Kidney epithelial cell (primary cell): ENCODE data around the gene WDR4. TPM values are rescaled to one million over a fixed set of nuclear protein-coding genes. Genes with fewer than 3 reads are reported as not detected.

Experiments
- DNase-seq: peaks from one replicate; pipeline ENCODE4 v3.0.0-alpha.2; 2010; ENCODE audit warnings: low read depth
- H3K27me3 ChIP-seq: 2 replicates; pipeline ENCODE4 v1.6.0; 2011; ENCODE audit warnings: low read length; ENCODE audit not compliant: control insufficient read depth, insufficient read depth
- H3K36me3 ChIP-seq: 2 replicates; pipeline ENCODE4 v1.5.1; 2011; ENCODE audit warnings: low read length; ENCODE audit not compliant: control insufficient read depth, insufficient read depth
- H3K4me3 ChIP-seq: 2 replicates; pipeline ENCODE4 v1.5.1; 2011; ENCODE audit warnings: low read depth, mild to moderate bottlenecking, control low read depth, low read length
- CTCF ChIP-seq: IDR thresholded peaks from 2 replicates; pipeline ENCODE4 v1.5.1; 2011; ENCODE audit warnings: mild to moderate bottlenecking, moderate library complexity, low read length, control low read depth, inconsistent platforms; ENCODE audit not compliant: insufficient read depth, poor library complexity, severe bottlenecking
- total RNA-seq: library from RNA; depleted of rRNA; stranded (reverse); fragments of >200 nt; gene quantifications from 2 replicates; pipeline ENCODE4 v1.2.3, GENCODE V29; 2015

The WDR4 gene
- total RNA-seq, 1 donor from 2014 or later = 17.2 TPM

GRCh38 chr21:42861311-42861847 lies 18.0 kb downstream of the WDR4 start:
- Histone ChIP-seq H3K36me3 (peaks cover 3% of the 10 kb centered on the region), H3K27me3 (no peaks in the 10 kb centered on the region)

GRCh38 chr21:42860345-42860744 lies 19.0 kb downstream of the WDR4 start:
- DNase-seq = no peak
- no peaks in the 10 kb centered on the region for H3K27me3 ChIP-seq
- no peak for TF ChIP-seq CTCF
- H3K36me3 ChIP-seq = peaks cover 4% of the 10 kb centered on the region
- H3K4me3 ChIP-seq = no peak overlapping the region

More at GRCh38 chr21:42861311-42861847, 18.0 kb downstream of the WDR4 start:
- no peak for DNase-seq
- TF ChIP-seq CTCF = no peak
- no peak overlapping the region for H3K4me3 ChIP-seq

- TF ChIP-seq CTCF = no peak
- H3K4me3 ChIP-seq = no peak overlapping the region
- DNase-seq = no peak
- H3K36me3 ChIP-seq = peaks cover 4% of the 10 kb centered on the region
- H3K27me3 ChIP-seq = no peaks in the 10 kb centered on the region
These were observed 19.5 kb downstream of the WDR4 start for GRCh38 chr21:42859891-42860230.

GRCh38 chr21:42858957-42859890 lies 20.1 kb downstream of the WDR4 start:
- peaks cover 6% of the 10 kb centered on the region for H3K36me3 ChIP-seq

GRCh38 chr21:42858185-42858847 lies 21.0 kb downstream of the WDR4 start:
- Histone ChIP-seq H3K36me3 (peaks cover 6% of the 10 kb centered on the region), H3K27me3 (no peaks in the 10 kb centered on the region), H3K4me3 (no peak overlapping the region)
- no peak for TF ChIP-seq CTCF
- no peak for DNase-seq

More at GRCh38 chr21:42858957-42859890, 20.1 kb downstream of the WDR4 start:
- DNase-seq = no peak
- no peaks in the 10 kb centered on the region for H3K27me3 ChIP-seq
- H3K4me3 ChIP-seq = no peak overlapping the region
- TF ChIP-seq CTCF = no peak
